Bone marrow (tissue), 2 donors: ENCODE measurements around the gene EYA2.

Experiments
- DNase-seq, 2 donors: peaks; one replicate each; lab custom pipeline; 2025; lab: John Stamatoyannopoulos, UW

EYA2 gene

DNA sequence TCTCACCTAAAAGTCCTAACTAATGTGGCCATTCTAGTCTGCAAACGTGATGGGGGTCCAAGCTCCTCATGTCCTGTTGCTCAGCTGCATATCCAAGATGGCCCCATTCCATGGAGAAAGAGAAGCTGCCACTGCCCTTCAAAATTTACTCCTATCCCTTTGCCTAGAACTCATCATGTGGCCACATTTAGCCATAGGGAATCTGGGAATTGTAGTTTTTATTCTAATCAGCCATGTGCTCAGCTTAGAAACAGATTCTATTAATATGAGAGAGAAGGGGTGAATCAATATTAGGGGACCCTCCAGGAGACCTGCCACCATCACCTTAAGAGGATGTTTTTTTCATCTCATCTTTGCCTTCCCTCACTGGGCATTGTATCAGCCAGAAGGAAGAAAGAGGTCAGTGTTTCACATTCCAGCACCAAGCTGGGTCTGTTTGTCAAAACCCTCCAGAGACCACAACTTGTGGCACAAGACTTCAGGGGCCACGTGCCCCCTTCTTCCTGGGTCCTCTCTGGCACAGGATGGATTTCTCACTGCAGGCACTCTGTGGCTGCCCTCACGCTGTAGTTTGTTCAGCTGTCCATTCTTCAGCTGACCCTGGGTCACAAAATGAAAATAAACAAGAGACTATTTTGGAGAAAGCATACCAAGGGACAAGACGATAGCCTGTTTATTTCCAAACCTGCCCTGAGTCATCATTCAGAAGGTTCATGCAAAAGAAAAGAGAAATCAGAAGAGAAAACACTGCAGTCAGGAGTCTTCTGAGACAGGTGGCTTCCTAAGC lies 172.0 kb downstream of the EYA2 start:
- no peak for DNase-seq

- no peak for DNase-seq
Observed at GRCh38 chr20:47067776-47068175, 173.1 kb downstream of the EYA2 start.

DNA sequence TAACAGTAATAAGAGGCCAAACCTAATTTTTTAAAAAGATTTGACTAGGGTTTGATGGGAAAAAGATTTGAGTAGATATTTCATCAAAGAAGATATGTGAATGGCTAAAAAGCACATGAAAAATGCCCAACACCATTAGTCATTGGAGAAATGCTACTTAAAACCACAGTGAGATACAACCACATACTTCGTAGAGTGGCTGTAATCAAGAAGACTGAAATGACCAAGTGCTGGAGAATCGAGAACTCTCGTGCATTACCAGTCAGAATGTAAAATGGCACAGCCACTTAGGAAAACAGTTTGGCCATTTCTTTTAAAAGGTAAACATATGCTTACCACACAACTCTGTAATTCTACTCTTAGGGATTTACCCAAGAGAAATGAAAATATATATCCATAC lies 175.5 kb downstream of the EYA2 start:
- DNase-seq, result no peak

GRCh38 chr20:47071646-47072185 lies 177.1 kb downstream of the EYA2 start:
- no peak for DNase-seq

- no peak for DNase-seq
Observed at GRCh38 chr20:47073766-47074475, 179.3 kb downstream of the EYA2 start.

GRCh38 chr20:47075263-47075662 lies 180.6 kb downstream of the EYA2 start:
- DNase-seq, result no peak

- DNase-seq, result no peak
Observed at GRCh38 chr20:47079047-47079446, 184.4 kb downstream of the EYA2 start.

DNA sequence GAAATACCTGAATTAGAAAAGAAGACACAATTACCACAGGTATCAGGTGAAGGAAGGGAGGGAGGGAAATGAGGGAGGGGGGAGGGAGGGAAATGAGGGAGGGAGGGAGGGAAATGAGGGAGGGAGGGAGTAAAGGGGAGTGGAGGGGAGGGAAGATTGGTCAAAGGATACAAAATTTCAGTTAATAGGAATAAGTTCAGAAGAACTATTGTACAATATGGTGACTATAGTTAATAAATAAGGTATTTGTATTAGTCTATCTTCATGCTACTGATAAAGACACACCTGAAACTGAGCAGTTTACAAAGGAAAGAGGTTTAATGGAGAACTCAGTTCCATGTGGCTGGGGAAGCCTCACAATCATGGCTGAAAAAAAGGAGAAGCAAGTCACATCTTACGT lies 185.7 kb downstream of the EYA2 start:
- DNase-seq, result no peak

- DNase-seq, result no peak
Observed at GRCh38 chr20:47086316-47086715, 191.7 kb downstream of the EYA2 start.

DNA sequence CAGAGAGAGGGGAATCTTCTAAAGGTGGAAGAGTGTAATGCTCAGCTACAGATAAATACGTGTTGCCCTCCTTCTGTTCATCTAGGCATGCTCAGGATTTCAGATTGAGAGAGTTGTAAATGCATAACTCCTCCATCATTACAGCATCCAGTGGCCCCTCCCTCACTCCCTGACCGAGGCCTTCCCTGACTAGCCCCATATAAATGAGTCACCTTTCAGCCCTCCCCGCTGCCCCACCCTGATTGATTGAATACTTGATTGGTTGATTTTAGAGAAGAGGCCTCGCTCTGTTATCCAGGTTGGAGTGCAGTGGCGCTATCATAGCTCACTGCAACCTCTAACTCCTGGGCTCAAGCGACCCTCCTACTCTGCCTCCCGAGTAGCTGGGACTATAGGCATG lies 193.7 kb downstream of the EYA2 start:
- DNase-seq, result no peak

- no peak for DNase-seq
Observed at GRCh38 chr20:47089151-47089550, 194.5 kb downstream of the EYA2 start.

GRCh38 chr20:47090835-47091234 lies 196.2 kb downstream of the EYA2 start:
- no peak for DNase-seq

DNA sequence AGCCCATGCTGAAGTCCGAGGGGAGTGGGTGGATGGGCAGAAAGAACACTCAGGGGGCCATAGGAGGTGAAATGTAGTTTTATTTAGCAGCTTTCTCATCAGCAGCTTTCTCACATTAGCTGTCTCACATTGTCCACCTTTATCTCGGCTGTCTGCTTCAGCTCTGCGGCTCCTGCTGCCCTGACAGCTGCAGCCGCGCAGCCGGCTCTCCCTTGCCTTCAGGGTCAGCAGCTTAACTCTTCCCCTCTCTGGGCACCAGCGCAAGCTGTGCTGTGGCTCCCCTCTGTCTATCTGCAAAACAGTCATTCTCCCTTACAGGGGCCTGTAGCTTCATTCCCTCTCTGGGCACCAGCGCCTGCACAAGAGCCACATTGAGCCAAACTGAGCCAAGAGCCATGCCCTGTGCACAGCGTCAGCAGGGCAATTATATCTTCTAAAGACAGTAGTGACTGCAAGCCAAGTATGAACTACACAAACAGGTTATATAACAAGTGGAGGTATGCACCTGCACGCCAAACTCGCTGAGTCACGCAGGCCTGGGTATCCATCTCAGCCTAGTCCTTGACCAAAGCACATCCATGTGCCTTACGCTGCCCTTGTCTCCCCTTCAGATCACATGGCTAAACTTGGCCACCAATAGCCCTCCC lies 198.8 kb downstream of the EYA2 start:
- DNase-seq, result no peak

DNA sequence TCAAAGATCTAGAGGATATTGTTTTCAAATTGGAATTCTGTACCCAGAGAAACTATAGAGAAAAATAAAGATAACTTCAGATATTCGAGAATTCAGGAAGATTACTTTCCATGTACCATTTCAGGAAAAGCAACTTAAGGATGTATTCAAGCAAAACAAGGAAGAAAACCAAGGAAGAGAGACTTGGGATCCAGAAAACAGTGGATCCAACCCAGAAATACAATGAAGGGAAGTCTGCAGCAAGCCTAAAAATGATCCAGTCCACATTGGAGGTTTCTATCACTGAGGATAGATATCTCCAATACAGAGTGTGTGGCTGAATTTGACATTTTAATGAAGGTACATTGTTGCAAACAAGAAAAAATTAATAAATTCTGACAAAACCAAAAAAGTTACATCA lies 201.0 kb downstream of the EYA2 start:
- no peak for DNase-seq

- DNase-seq, result no peak
Observed at GRCh38 chr20:47097691-47098622, 203.3 kb downstream of the EYA2 start.

DNA sequence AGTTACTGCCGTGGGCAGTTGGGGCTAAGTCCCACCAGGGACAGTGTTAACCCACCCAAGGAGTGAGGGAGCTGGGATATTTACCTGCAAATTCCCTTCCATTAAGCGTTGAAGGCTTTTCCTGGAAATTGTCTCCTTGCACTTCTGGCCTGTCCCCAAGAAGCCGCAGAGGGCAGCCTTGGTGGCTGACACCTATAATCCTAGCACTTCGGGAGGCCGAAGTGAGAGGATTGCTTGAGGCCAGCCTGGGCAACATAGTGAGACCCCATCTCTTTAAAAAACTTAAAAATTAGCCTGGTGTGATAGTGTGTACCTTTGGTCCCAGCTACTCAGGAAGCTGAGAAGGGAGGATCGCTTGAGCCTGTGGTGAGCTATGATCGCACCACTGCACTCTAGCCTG lies 204.4 kb downstream of the EYA2 start:
- DNase-seq, result no peak

- no peak for DNase-seq
Observed at GRCh38 chr20:47099825-47100441, 205.3 kb downstream of the EYA2 start.

- no peak for DNase-seq
Observed at GRCh38 chr20:47102629-47103028, 208.0 kb downstream of the EYA2 start.

DNA sequence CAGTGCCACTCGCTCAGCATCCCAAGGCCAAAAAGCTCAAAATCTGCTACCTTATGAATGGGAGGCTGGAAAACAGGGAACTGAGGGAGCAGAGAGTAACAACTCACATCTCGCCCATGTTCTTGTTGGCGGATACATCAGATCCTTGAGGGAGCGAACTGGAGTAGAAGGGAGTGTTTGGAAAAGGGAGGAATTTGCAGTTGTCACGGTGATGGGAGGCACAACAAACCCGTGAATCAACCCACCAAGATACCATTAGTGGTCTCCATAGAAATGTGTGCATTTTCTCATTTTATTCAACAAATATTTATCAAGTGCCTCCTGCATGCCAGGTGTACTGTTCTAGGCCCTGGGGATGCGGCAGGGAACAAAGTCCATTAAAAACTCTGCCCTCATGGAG lies 212.1 kb downstream of the EYA2 start:
- no peak for DNase-seq

DNA sequence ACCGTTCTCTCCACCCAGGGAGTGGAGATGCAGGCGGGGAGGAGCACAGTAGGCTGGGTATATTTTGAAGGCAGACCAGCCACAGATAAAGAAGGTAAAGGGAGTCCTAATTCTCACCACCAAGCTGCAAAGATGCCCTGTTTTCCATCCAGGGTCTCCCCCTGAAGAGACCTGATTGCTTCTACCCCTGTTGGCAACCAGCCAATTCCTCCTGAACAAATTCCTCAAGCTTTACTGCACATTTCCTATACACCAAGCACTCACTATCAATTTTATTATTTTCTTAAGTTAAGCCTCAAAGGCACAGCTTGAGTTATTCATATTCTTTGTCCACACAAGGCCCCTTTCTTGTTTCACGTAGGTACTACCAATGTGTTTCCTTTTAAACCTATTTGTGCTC lies 214.4 kb downstream of the EYA2 start:
- DNase-seq, result no peak

- no peak for DNase-seq
Observed at GRCh38 chr20:47110819-47111218, 216.2 kb downstream of the EYA2 start.
